GM19193 (cell line): ENCODE results near the gene SMAGP.

ENCODE experiments used
- POLR2A ChIP-seq: IDR thresholded peaks from 4 replicates; pipeline ENCODE4 v1.6.1; 2011; ENCODE audit not compliant: insufficient read depth, insufficient read length; ENCODE audit errors: extremely low read depth

Gene SMAGP

GRCh38 chr12:51270067-51270950 lies at the start of gene SMAGP:
Gene SMAGP (minus strand): TSS chr12:51270415. CDS start chr12:51269278, 1,137 bp downstream.
- no peak for TF ChIP-seq POLR2A

GRCh38 chr12:51318846-51319599 lies 48.8 kb upstream of the SMAGP start:
- TF ChIP-seq POLR2A = no peak

GRCh38 chr12:51311389-51311788 lies 41.2 kb upstream of the SMAGP start:
- no peak for TF ChIP-seq POLR2A

- no peak for TF ChIP-seq POLR2A
Measured at GRCh38 chr12:51307655-51308593, 37.7 kb upstream of the SMAGP start.

GRCh38 chr12:51306507-51306906 lies 36.3 kb upstream of the SMAGP start:
- TF ChIP-seq POLR2A = no peak

- TF ChIP-seq POLR2A = no peak
Measured at GRCh38 chr12:51295651-51296050, 25.4 kb upstream of the SMAGP start.

- TF ChIP-seq POLR2A = no peak
Measured at GRCh38 chr12:51293696-51294095, 23.5 kb upstream of the SMAGP start.

- TF ChIP-seq POLR2A = no peak
Measured at GRCh38 chr12:51285843-51286242, 15.6 kb upstream of the SMAGP start.

GRCh38 chr12:51281202-51281924 lies 11.1 kb upstream of the SMAGP start:
- TF ChIP-seq POLR2A = no peak

GRCh38 chr12:51275088-51275487 lies 4.9 kb upstream of the SMAGP start:
- no peak for TF ChIP-seq POLR2A

GRCh38 chr12:51270951-51271518 lies 820 bp upstream of the SMAGP start:
- TF ChIP-seq POLR2A = no peak

GRCh38 chr12:51269174-51270066 lies 795 bp downstream of the SMAGP start:
- TF ChIP-seq POLR2A = no peak

- no peak for TF ChIP-seq POLR2A
Measured at GRCh38 chr12:51265024-51265423, 5.2 kb downstream of the SMAGP start.
